ENCODE data around the gene TMEM169.
A peak's percentile ranks its signal among the peaks of the same experiment; 100 is the strongest.

The TMEM169 gene

GRCh38 chr2:216081487-216082116 lies at the start of gene TMEM169, which contains the start of gene PECR:
TMEM169 (plus strand) TSS chr2:216081919; CDS start chr2:216095964, 14,045 bp downstream.
PECR (minus strand) TSS chr2:216081809; CDS start chr2:216081741, 68 bp downstream.
- peak; percentile 80 for DNase-seq

GRCh38 chr2:216031960-216032689 lies 49.6 kb upstream of the TMEM169 start:
- DNase-seq: no peak

- DNase-seq: no peak
These were observed 48.3 kb upstream of the TMEM169 start for GRCh38 chr2:216033403-216033802.

- DNase-seq: peak; percentile 58
These were observed 47.7 kb upstream of the TMEM169 start for GRCh38 chr2:216034065-216034464.

GRCh38 chr2:216039918-216040317 lies 41.8 kb upstream of the TMEM169 start:
- DNase-seq: no peak

GRCh38 chr2:216041438-216041837 lies 40.3 kb upstream of the TMEM169 start:
- no peak for DNase-seq

GRCh38 chr2:216043949-216044348 lies 37.8 kb upstream of the TMEM169 start:
- no peak for DNase-seq

GRCh38 chr2:216044883-216045486 lies 36.7 kb upstream of the TMEM169 start:
- no peak for DNase-seq

- no peak for DNase-seq
These were observed 34.3 kb upstream of the TMEM169 start for GRCh38 chr2:216047397-216047796.

GRCh38 chr2:216049452-216049851 lies 32.3 kb upstream of the TMEM169 start:
- DNase-seq: no peak

GRCh38 chr2:216051350-216051749 lies 30.4 kb upstream of the TMEM169 start:
- DNase-seq: no peak

GRCh38 chr2:216052420-216052819 lies 29.3 kb upstream of the TMEM169 start:
- no peak for DNase-seq

- no peak for DNase-seq
These were observed 26.0 kb upstream of the TMEM169 start for GRCh38 chr2:216055680-216056079.

GRCh38 chr2:216056739-216057138 lies 25.0 kb upstream of the TMEM169 start:
- no peak for DNase-seq

- no peak for DNase-seq
These were observed 24.0 kb upstream of the TMEM169 start for GRCh38 chr2:216057688-216058193.

GRCh38 chr2:216059233-216059834 lies 22.4 kb upstream of the TMEM169 start:
- no peak for DNase-seq

- DNase-seq: no peak
These were observed 17.6 kb upstream of the TMEM169 start for GRCh38 chr2:216064014-216064630.

- DNase-seq: no peak
These were observed 17.1 kb upstream of the TMEM169 start for GRCh38 chr2:216064665-216065064.

- no peak for DNase-seq
These were observed 15.5 kb upstream of the TMEM169 start for GRCh38 chr2:216066230-216066629.

- no peak for DNase-seq
These were observed 12.7 kb upstream of the TMEM169 start for GRCh38 chr2:216069028-216069427.

- DNase-seq: no peak
These were observed 11.5 kb upstream of the TMEM169 start for GRCh38 chr2:216070195-216070594.

- DNase-seq: no peak
These were observed 10.4 kb upstream of the TMEM169 start for GRCh38 chr2:216071111-216071851.
